Esophagus muscularis mucosa (tissue), 4 donors: Measurements from ENCODE around the gene CTR9. TPM values are rescaled to one million over a fixed set of nuclear protein-coding genes. Genes with fewer than 3 reads are reported as not detected.

ENCODE experiments used
- DNase-seq: peaks from one replicate; pipeline ENCODE4 v3.0.0-alpha.2; 2017; ENCODE audit errors: extremely low spot score
- H3K27ac ChIP-seq, 4 donors: fragments of 200-600 bp; sonication (generic); replicated peaks in 1 of 4; 1 replicate in 3 of 4; 2 replicates in 1 of 4; pipeline ENCODE4 v1.5.1; 2016 to 2019; ENCODE audit warnings: mild to moderate bottlenecking in 1 of 4
- H3K27me3 ChIP-seq, 4 donors: fragments of 200-600 bp; sonication (generic); one replicate each; pipeline versions ENCODE4 v1.5.1 to v1.6.0; 2016 to 2019
- H3K36me3 ChIP-seq, 4 donors: fragments of 200-600 bp; sonication (generic); one replicate each; pipeline ENCODE4 v1.5.1; 2016 to 2019
- H3K4me1 ChIP-seq, 4 donors: fragments of 200-600 bp; sonication (generic); one replicate each; pipeline ENCODE4 v1.5.1; 2016 to 2019
- H3K4me3 ChIP-seq, 4 donors: fragments of 200-600 bp; sonication (generic); 1 replicate in 2 of 4; 2 replicates in 2 of 4; pipeline ENCODE4 v1.5.1; 2016 to 2019; ENCODE audit warnings: mild to moderate bottlenecking in 4 of 4, moderate library complexity in 1 of 4
- H3K9me3 ChIP-seq, 4 donors: fragments of 200-600 bp; sonication (generic); 1 replicate in 3 of 4; 2 replicates in 1 of 4; pipeline ENCODE4 v1.5.1; 2016 to 2019
- EP300 ChIP-seq: sonication (generic); formaldehyde crosslinking; IDR thresholded peaks from one replicate; pipeline ENCODE4 v1.6.1; 2017; ENCODE audit warnings: antibody characterized with exemption
- POLR2A ChIP-seq: fragments of 450-650 bp; IDR thresholded peaks from one replicate; pipeline ENCODE4 v1.6.1; 2017; ENCODE audit warnings: antibody characterized with exemption, moderate library complexity, mild to moderate bottlenecking, low read depth
- POLR2AphosphoS5 ChIP-seq, 2 donors: sonication (generic); formaldehyde crosslinking; IDR thresholded peaks; one replicate each; pipeline ENCODE4 v1.6.1; 2017; ENCODE audit warnings: antibody characterized with exemption in 2 of 2
- WGBS: methylation state at CpG from one replicate; pipeline ENCODE4 v1.1.5; 2018; 5-methylcytosine and 5-hydroxymethylcytosine counted together
- intact Hi-C: fragments of 100-400 bp; cut with DNase I; formaldehyde crosslinking; loops from one replicate; pipeline ENCODE4 v1.15.1; 2023
- small RNA-seq, 3 donors: library from RNA; depleted of rRNA; stranded (forward); fragments of <200 nt; gene quantifications; one replicate each; pipeline ENCODE3, GENCODE V24; 2016
- total RNA-seq, 4 donors: library from RNA; depleted of rRNA; stranded (reverse); fragments of >200 nt; gene quantifications; one replicate each; pipeline versions ENCODE4 v1.1.0 to v1.2.1, GENCODE V29; 2016
- TF ChIP-seq, protein P1 (sequence below), 3 experiments: fragments of 200-600 bp in 2 of 3; fragments of 450-650 bp in 1 of 3; sonication (generic) in 2 of 3; IDR thresholded peaks; one replicate each; pipeline ENCODE4 v1.5.1; 2017 to 2019; ENCODE audit warnings: antibody characterized with exemption in 3 of 3, mild to moderate bottlenecking in 2 of 3, moderate library complexity in 1 of 3

The CTR9 gene
- total RNA-seq, 4 donors from 2014 or later, result 17.9 to 26.6 (median 19.4) TPM

GRCh38 chr11:10823152-10823579 lies 72.1 kb downstream of the CTR9 start:
- Histone ChIP-seq H3K36me3 (no peaks in the 10 kb centered on the region), H3K9me3 (no peaks in the 10 kb centered on the region), H3K27ac (peak overlapping the region in 3 of 4 donors; percentile 28 to 58 (median 32)), H3K4me1 (peaks cover 0 to 12% (median 8%) of the 10 kb centered on the region in 4 donors), H3K27me3 (no peaks in the 10 kb centered on the region), H3K4me3 (peak overlapping the region in 2 of 4 donors; percentile 3 to 13)
- TF ChIP-seq EP300 (no peak), POLR2A (no peak), POLR2AphosphoS5 (IDR thresholded peaks at IDR 0.05) (no peak)
- TF ChIP-seq, protein P1, sequence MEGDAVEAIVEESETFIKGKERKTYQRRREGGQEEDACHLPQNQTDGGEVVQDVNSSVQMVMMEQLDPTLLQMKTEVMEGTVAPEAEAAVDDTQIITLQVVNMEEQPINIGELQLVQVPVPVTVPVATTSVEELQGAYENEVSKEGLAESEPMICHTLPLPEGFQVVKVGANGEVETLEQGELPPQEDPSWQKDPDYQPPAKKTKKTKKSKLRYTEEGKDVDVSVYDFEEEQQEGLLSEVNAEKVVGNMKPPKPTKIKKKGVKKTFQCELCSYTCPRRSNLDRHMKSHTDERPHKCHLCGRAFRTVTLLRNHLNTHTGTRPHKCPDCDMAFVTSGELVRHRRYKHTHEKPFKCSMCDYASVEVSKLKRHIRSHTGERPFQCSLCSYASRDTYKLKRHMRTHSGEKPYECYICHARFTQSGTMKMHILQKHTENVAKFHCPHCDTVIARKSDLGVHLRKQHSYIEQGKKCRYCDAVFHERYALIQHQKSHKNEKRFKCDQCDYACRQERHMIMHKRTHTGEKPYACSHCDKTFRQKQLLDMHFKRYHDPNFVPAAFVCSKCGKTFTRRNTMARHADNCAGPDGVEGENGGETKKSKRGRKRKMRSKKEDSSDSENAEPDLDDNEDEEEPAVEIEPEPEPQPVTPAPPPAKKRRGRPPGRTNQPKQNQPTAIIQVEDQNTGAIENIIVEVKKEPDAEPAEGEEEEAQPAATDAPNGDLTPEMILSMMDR (IDR thresholded peaks at IDR 0.05), result no peak
- DNase-seq, result no peak
- intact Hi-C loops, result no loop called here
- WGBS, result 36% methylated on average over 2 of the region's 2 CpGs

GRCh38 chr11:10824888-10825287 lies 73.8 kb downstream of the CTR9 start:
- DNase-seq, result no peak
- WGBS, result 77% methylated on average over 3 of the region's 3 CpGs
- H3K27me3 ChIP-seq, result no peaks in the 10 kb centered on the region
- no peak overlapping the region for H3K27ac ChIP-seq
- intact Hi-C loops, result no loop called here
- TF ChIP-seq POLR2AphosphoS5 (IDR thresholded peaks at IDR 0.05) (no peak), POLR2A (no peak), EP300 (no peak)
- TF ChIP-seq, protein P1 (IDR thresholded peaks at IDR 0.05), result no peak
- H3K4me1 ChIP-seq, result peaks cover 0 to 12% (median 8%) of the 10 kb centered on the region in 4 donors
- no peaks in the 10 kb centered on the region for H3K9me3 ChIP-seq
- H3K4me3 ChIP-seq, result no peak overlapping the region
- H3K36me3 ChIP-seq, result no peaks in the 10 kb centered on the region

- TF ChIP-seq, protein P1 (IDR thresholded peaks at IDR 0.05), result no peak
- no peak for TF ChIP-seq EP300
- TF ChIP-seq POLR2A, result no peak
- no peak for TF ChIP-seq POLR2AphosphoS5 (IDR thresholded peaks at IDR 0.05)
Observed at GRCh38 chr11:10828402-10828801, 77.4 kb downstream of the CTR9 start.

DNA sequence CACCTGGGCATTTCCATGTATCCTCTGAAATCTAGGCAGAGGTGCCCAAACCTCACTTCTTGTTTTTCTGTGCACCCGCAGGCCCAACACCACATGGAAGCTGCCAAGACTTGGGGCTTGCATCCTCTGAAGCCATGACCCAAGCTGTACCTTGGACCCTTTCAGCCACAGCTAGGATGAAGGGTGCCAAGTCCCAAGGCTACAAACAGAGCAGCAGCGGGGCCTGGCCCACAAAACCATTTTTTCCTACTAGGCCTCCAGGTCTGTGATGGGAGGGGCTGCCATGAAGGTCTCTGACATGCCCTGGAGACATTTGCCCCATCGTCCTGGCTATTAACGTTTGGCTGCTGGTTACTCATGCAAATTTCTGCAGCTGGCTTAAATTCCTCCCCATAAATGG lies 78.1 kb downstream of the CTR9 start:
- intact Hi-C loops, result no loop called here
- Histone ChIP-seq H3K9me3 (no peaks in the 10 kb centered on the region), H3K36me3 (no peaks in the 10 kb centered on the region), H3K27ac (no peak overlapping the region), H3K4me3 (no peak overlapping the region), H3K27me3 (no peaks in the 10 kb centered on the region), H3K4me1 (peaks cover 0 to 3% (median 0%) of the 10 kb centered on the region in 4 donors)
- 97% methylated on average over 3 of the region's 4 CpGs for WGBS
- no peak for TF ChIP-seq POLR2A
- DNase-seq, result no peak

More at GRCh38 chr11:10828402-10828801, 77.4 kb downstream of the CTR9 start:
- H3K4me3 ChIP-seq, result no peak overlapping the region
- intact Hi-C loops, result no loop called here
- H3K27ac ChIP-seq, result no peak overlapping the region
- DNase-seq, result no peak
- H3K27me3 ChIP-seq, result no peaks in the 10 kb centered on the region
- H3K36me3 ChIP-seq, result no peaks in the 10 kb centered on the region
- peaks cover 0 to 6% (median 1%) of the 10 kb centered on the region in 4 donors for H3K4me1 ChIP-seq
- H3K9me3 ChIP-seq, result no peaks in the 10 kb centered on the region
- 94% methylated on average over 2 of the region's 2 CpGs for WGBS

Small RNAs within 50 kb of the gene (small RNA-seq; reads per million reads assigned to genes)
- gene RF00019 (0 reads per million in 3 donors), gene SNORD97 (0 reads per million in 3 donors)

Other genes starting within 250 kb of the CTR9 start
- 10 to 100 TPM; 24.1 to 39.3 (median 34.9) TPM for gene RNF141, start 210.1 kb upstream of the CTR9 start, total RNA-seq
- 100 to 1,000 TPM in 1 of 4 donors, 10 to 100 TPM in 3; 59.5 to 150 (median 74.3) TPM for gene LYVE1, start 182.6 kb upstream of the CTR9 start, total RNA-seq
- 100 to 1,000 TPM; 205 to 338 (median 276) TPM for gene IRAG1, start 57.5 kb upstream of the CTR9 start, total RNA-seq
- gene EIF4G2, start 57.7 kb downstream of the CTR9 start, total RNA-seq, result 100 to 1,000 TPM; 508 to 734 (median 592) TPM
- 10 to 100 TPM; 27.3 to 36.5 (median 28.3) TPM for gene ZBED5, start 106.8 kb downstream of the CTR9 start, total RNA-seq